A549 treated with AZD9567 at 1 μM for 4 hours (cell line): ENCODE data around the gene PRR5. TPM values are rescaled to one million over a fixed set of nuclear protein-coding genes. Genes with fewer than 3 reads are reported as not detected.

Experiments
- total RNA-seq: library from RNA; stranded (reverse); fragments of 200-300 nt; extraction: Qiagen RNA extraction; gene quantifications from 5 replicates; pipeline ENCODE4 v1.2.3, GENCODE V29; 2022; ENCODE audit not compliant: insufficient read depth

PRR5 gene, protein sequence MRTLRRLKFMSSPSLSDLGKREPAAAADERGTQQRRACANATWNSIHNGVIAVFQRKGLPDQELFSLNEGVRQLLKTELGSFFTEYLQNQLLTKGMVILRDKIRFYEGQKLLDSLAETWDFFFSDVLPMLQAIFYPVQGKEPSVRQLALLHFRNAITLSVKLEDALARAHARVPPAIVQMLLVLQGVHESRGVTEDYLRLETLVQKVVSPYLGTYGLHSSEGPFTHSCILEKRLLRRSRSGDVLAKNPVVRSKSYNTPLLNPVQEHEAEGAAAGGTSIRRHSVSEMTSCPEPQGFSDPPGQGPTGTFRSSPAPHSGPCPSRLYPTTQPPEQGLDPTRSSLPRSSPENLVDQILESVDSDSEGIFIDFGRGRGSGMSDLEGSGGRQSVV
- 13.5 to 16.0 TPM (median 13.7 TPM) in 5 replicates for total RNA-seq

DNA sequence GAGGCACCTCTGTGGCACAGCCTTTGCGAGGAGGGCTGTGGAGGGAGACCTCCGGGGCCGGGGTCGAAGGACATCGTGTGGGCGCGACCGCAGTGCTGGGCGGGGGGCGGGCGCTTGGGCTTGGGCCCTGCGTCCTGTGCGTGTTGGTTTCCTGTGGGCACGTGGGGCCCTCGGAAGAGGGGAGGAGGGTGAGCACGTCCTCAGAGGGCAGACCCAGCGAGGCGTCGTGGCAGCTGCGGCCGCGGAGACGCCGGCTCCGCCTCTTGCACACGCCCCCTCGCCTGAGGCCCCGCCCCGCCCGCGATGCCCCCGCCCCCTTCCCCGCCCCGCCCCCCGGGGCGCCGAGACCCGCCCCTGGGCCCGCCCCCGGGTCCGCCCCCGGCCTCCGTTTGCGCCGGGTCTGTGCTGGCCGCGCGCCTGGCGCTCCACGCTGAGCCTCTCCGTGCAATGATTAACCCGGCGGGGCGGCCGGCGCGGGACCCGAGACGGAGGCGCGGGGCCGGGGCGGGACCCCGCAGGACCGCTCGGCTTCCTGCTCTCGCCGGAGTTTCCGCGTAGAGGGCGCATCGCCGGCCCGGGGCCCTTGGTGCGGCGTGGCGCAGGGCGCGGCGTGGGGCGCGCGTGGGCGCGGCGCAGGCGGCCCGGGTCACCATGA, at the start of gene PRR5:
PRR5 (plus strand) TSS at position 381 of the 655 bp plus-strand sequence; CDS start at position 652, 271 bp downstream.

DNA sequence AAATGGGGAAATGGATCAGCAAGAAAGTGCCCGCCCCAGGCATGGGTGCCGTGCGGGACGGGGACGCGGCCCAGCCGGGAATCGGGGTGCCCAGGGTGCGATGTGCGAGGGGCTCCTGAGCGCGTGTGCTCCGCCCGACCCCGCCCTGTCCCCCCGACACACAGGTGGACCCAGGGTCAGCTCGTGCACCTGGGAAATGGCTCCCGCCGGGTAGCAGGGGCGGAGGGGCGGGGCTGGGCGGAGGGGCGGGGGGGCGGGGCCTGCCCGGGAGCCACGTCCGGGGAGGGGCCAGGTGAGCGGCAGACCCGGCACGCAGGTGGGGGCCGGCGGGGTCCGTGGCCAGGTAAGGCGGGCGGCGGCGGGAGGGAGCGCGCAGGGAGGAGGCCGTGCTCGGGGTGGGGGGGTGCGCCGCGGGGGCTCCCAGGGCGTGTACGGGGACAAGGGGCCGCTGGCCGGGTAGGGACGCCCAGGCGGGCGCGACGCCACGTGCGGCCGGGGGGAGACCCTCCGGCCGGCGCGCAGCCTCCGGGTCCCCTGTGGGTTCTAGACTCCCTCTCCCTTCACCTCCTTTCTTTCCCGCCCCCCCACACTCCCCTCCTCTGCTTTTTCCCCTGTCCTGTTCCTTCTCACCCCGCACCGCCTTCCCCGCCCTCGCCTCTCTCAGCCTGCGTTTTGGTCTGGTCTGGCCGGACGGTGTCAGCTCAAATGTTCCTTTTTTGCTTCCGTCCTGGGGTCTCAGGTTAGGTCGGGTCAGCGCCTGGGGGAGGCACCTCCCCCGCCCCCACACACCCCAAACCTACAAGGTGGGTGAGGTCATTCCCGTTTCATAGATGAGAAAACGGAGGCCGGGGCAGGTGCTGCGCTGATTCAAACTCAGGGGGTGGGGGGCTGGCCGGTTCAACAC, 50.5 kb downstream of the PRR5 start, which contains the start of gene ARHGAP8:
ARHGAP8 (plus strand) TSS at position 291 of the 904 bp plus-strand sequence. CDS start 33,953 bp downstream, outside the sequence.

Other genes starting within 250 kb of the PRR5 start
- 18.4 to 21.6 TPM (median 20.6 TPM) in 5 replicates for gene RTL6, start 204.0 kb upstream of the PRR5 start, total RNA-seq
- 1.8 to 2.1 TPM (median 1.9 TPM) in 4 of 5 replicates, not detected in the other for gene ARHGAP8, start 50.4 kb downstream of the PRR5 start, total RNA-seq